Measurements from ENCODE around the gene AHRR.

DNA sequence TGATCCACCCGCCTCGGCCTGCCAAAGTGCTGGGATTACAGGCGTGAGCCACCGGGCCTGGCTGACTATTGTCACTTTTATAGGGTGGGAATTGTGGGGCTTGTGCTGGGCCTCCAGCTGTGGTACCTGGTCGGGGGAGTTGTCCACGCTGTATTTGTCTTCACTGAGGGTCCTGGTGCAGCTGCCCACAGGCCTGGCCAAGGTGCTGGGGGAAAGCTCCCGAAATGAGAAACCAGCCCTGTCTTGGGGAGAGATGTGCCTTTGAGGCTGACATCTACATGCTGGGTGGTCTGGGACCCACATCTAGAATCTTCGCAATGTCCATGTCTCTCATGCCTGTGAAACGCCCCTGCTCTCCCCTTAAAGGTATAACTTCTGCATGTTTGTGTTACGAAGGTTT is 124.1 kb downstream of the AHRR start:
- TF ChIP-seq, protein P1, sequence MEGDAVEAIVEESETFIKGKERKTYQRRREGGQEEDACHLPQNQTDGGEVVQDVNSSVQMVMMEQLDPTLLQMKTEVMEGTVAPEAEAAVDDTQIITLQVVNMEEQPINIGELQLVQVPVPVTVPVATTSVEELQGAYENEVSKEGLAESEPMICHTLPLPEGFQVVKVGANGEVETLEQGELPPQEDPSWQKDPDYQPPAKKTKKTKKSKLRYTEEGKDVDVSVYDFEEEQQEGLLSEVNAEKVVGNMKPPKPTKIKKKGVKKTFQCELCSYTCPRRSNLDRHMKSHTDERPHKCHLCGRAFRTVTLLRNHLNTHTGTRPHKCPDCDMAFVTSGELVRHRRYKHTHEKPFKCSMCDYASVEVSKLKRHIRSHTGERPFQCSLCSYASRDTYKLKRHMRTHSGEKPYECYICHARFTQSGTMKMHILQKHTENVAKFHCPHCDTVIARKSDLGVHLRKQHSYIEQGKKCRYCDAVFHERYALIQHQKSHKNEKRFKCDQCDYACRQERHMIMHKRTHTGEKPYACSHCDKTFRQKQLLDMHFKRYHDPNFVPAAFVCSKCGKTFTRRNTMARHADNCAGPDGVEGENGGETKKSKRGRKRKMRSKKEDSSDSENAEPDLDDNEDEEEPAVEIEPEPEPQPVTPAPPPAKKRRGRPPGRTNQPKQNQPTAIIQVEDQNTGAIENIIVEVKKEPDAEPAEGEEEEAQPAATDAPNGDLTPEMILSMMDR (IDR thresholded peaks at IDR 0.05): no peak
- no peak for TF ChIP-seq POLR2A (IDR thresholded peaks at IDR 0.05)
